ENCODE results near the gene PIK3C2G. TPM values are rescaled to one million over a fixed set of nuclear protein-coding genes. Genes with fewer than 3 reads are reported as not detected.

The PIK3C2G gene
- total and polyA plus RNA-seq, 2 of the 4 experiments (the other 2 are of a cell fraction): not detected

DNA sequence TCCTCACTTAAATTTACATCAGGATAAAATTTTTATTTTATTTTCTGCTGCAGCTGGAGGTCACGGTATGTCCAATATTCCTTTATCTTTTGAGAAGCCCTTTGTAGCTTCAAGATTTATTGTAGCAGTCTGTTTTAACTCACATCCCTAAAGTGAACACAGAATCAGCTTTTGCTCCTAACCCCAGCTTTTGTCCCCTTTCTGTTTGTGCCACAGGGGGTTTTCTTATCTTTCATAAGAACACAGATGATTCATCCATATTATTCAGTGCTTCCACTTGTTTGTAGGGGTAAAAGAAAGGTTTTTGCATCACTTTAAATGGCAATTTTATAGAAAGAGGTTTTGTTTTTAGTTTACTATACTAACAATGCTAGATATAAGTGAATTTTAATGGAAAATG lies 21.8 kb upstream of the PIK3C2G start:
- CTCF ChIA-PET: interaction anchor here (0.7 kb wide), 1 partner anchor 11 kb away, joined by 3 read pairs; no protein-coding TSS in a partner anchor
- H2BK120ac ChIP-seq (ENCODE audit: low read depth, low read length): no peak overlapping the region
- no peak overlapping the region for H2AK9ac ChIP-seq (replicated peaks; ENCODE audit: low read depth, low read length, poor library complexity)
- H4K20me1 ChIP-seq (ENCODE audit: insufficient read depth, low read length): no peaks in the 10 kb centered on the region
- DNase-seq (no peak), ATAC-seq (ENCODE audit: low read depth) (no peak)
- H2BK5ac ChIP-seq (ENCODE audit: low read depth, low read length, poor library complexity, severe bottlenecking): no peak overlapping the region
- H3K56ac ChIP-seq (ENCODE audit: extremely low read depth, insufficient read depth, low read length): no peak overlapping the region
- H3K4me2 ChIP-seq (ENCODE audit: low read depth, low read length): no peak overlapping the region
- H2BK20ac ChIP-seq (ENCODE audit: low read depth, low read length): no peak overlapping the region
- BruUV-seq (replicated peaks): no TSS peak
- H3K4ac ChIP-seq (ENCODE audit: low read depth, low read length): no peak overlapping the region
- H4K8ac ChIP-seq (ENCODE audit: low read depth in 2 of 2, low read length in 2 of 2): no peak overlapping the region
- TF ChIP-seq MXI1 (IDR thresholded peaks at IDR 0.05; ENCODE audit: borderline replicate concordance, low read depth, low read length): no peak
- TF ChIP-seq POLR2A (IDR thresholded peaks at IDR 0.05; ENCODE audit: low read depth, low read length): no peak
- TF ChIP-seq MAFK (IDR thresholded peaks at IDR 0.05; ENCODE audit: low read depth, low read length): no peak
- TF ChIP-seq RFX5 (IDR thresholded peaks at IDR 0.05; ENCODE audit: low read depth, low read length): no peak
- TF ChIP-seq, protein P1, sequence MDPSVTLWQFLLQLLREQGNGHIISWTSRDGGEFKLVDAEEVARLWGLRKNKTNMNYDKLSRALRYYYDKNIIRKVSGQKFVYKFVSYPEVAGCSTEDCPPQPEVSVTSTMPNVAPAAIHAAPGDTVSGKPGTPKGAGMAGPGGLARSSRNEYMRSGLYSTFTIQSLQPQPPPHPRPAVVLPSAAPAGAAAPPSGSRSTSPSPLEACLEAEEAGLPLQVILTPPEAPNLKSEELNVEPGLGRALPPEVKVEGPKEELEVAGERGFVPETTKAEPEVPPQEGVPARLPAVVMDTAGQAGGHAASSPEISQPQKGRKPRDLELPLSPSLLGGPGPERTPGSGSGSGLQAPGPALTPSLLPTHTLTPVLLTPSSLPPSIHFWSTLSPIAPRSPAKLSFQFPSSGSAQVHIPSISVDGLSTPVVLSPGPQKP (IDR thresholded peaks at IDR 0.05; ENCODE audit: borderline replicate concordance, low read depth, low read length): no peak
- no peak for TF ChIP-seq CEBPB (IDR thresholded peaks at IDR 0.05; ENCODE audit: low read depth, low read length)
- no peak for TF ChIP-seq BHLHE40 (IDR thresholded peaks at IDR 0.05; ENCODE audit: low read depth, low read length)
- no peak for TF ChIP-seq NFE2L2 (IDR thresholded peaks at IDR 0.05; ENCODE audit: low read depth, low read length)
- no peak for TF ChIP-seq MAZ (IDR thresholded peaks at IDR 0.05; ENCODE audit: borderline replicate concordance, low read depth, low read length)
- TF ChIP-seq FOS (IDR thresholded peaks at IDR 0.05; ENCODE audit: low read depth, low read length): no peak
- no peak for TF ChIP-seq SMC3 (IDR thresholded peaks at IDR 0.05; ENCODE audit: low read depth, low read length)
- no peaks in the 10 kb centered on the region for H3K79me1 ChIP-seq (ENCODE audit: low read depth in 1 of 2, low read length in 2 of 2)
- no peak overlapping the region for H3K23ac ChIP-seq (ENCODE audit: low read depth, low read length)
- dilution Hi-C loops (cut with HindIII; ENCODE audit: low sequenced_read_pairs, unreplicated experiment): no loop called here
- H3K9me1 ChIP-seq (ENCODE audit: insufficient read depth, low read length): no peaks in the 10 kb centered on the region
- H3K36me3 ChIP-seq (ENCODE audit: control insufficient read depth, insufficient read depth, low read length): no peaks in the 10 kb centered on the region
- H3K14ac ChIP-seq (replicated peaks; ENCODE audit: low read depth, low read length): no peak overlapping the region
- H3K4me1 ChIP-seq (ENCODE audit: control insufficient read depth, insufficient read depth, low read length): no peaks in the 10 kb centered on the region
- no peak overlapping the region for H4K91ac ChIP-seq (ENCODE audit: insufficient read depth, low read depth, low read length)
- in situ Hi-C loops (cut with MboI; ENCODE audit: low sequenced_read_pairs): no loop called here
- no peak overlapping the region for H3K18ac ChIP-seq (ENCODE audit: low read depth, low read length)
- POLR2A ChIA-PET (ENCODE audit: unreplicated experiment): no interaction called here
- no peak overlapping the region for H2BK15ac ChIP-seq (ENCODE audit: low read depth, low read length)
- H2AFZ ChIP-seq (replicated peaks; ENCODE audit: low read length, poor library complexity): no peak overlapping the region
- H3K9me3 ChIP-seq (ENCODE audit: control insufficient read depth, insufficient read depth, low read length): no peaks in the 10 kb centered on the region
- no peak overlapping the region for H3K4me3 ChIP-seq (ENCODE audit: insufficient read depth, low read depth, low read length)
- H3K9ac ChIP-seq (ENCODE audit: low read depth, low read length): no peak overlapping the region
- intact Hi-C loops (cut with micrococcal nuclease): no loop called here
- H3K27ac ChIP-seq (ENCODE audit: insufficient read depth, low read length): no peak overlapping the region
- H3K27me3 ChIP-seq (ENCODE audit: control insufficient read depth, insufficient read depth, low read length): no peaks in the 10 kb centered on the region
- no CpG with 5 or more reads among the region's 1 CpG for WGBS, 2 experiments (ENCODE audit: extremely low coverage in 2 of 2, insufficient read length in 1 of 2)
- no peak overlapping the region for H4K5ac ChIP-seq (ENCODE audit: low read depth, low read length)
- no peak overlapping the region for H2AK5ac ChIP-seq (ENCODE audit: low read depth, low read length)

All from IMR-90 (cell line).